IMR-90 (cell line): ENCODE data around the gene ST8SIA2. TPM values are rescaled to one million over a fixed set of nuclear protein-coding genes. Genes with fewer than 3 reads are reported as not detected.

Experiments used
- ATAC-seq: fragments of 200-7000 bp; cut with Tn5 transposase; 2 replicates; pipeline ENCODE4 v1.9.1; 2020; ENCODE audit warnings: low read depth, mild to moderate bottlenecking, moderate library complexity
- BruUV-seq: library from RNA; stranded (reverse); fragments of 400-500 nt; replicated peaks from 2 replicates; lab custom pipeline; 2021; lab: Mats Ljungman, UMichigan
- CTCF ChIA-PET: fragments of 300-600 bp; formaldehyde crosslinking; extraction: SDS; loops from one replicate; lab custom pipeline; 2021; ENCODE audit warnings: antibody characterized with exemption; lab: Yijun Ruan, JAX
- POLR2A ChIA-PET: fragments of 300-600 bp; sonication (Branson Sonifier 250); formaldehyde crosslinking; loops from one replicate; lab custom pipeline; 2022; ENCODE audit warnings: antibody characterized with exemption; ENCODE audit not compliant: unreplicated experiment; lab: Charles Lee
- DNase-seq: peaks from one replicate; pipeline ENCODE4 v3.0.0; 2013
- H2AFZ ChIP-seq: replicated peaks from 2 replicates; pipeline ENCODE3; 2013; ENCODE audit warnings: low read length, mild to moderate bottlenecking; ENCODE audit not compliant: poor library complexity
- H2AK5ac ChIP-seq: 2 replicates; pipeline ENCODE4 v1.6.1; 2013; ENCODE audit warnings: low read depth, low read length, inconsistent platforms
- H2AK9ac ChIP-seq: replicated peaks from 2 replicates; pipeline ENCODE3; 2013; ENCODE audit warnings: mild to moderate bottlenecking, low read depth, low read length, moderate library complexity; ENCODE audit not compliant: poor library complexity
- H2BK120ac ChIP-seq: 2 replicates; pipeline ENCODE4 v1.6.1; 2013; ENCODE audit warnings: low read depth, low read length, inconsistent platforms
- H2BK15ac ChIP-seq: 3 replicates; pipeline ENCODE4 v1.6.1; 2013; ENCODE audit warnings: low read depth, low read length, inconsistent platforms
- H2BK20ac ChIP-seq: 2 replicates; pipeline ENCODE4 v1.6.1; 2013; ENCODE audit warnings: low read depth, mild to moderate bottlenecking, inconsistent platforms, low read length, moderate library complexity
- H2BK5ac ChIP-seq: 2 replicates; pipeline ENCODE4 v1.6.1; 2013; ENCODE audit warnings: mild to moderate bottlenecking, low read depth, low read length, inconsistent platforms; ENCODE audit not compliant: poor library complexity, severe bottlenecking
- H3K14ac ChIP-seq: replicated peaks from 2 replicates; pipeline ENCODE4 v1.6.1; 2013; ENCODE audit warnings: low read depth, low read length, inconsistent platforms
- H3K18ac ChIP-seq: 2 replicates; pipeline ENCODE4 v1.6.1; 2013; ENCODE audit warnings: low read depth, low read length, control low read depth
- H3K23ac ChIP-seq: 2 replicates; pipeline ENCODE4 v1.6.1; 2013; ENCODE audit warnings: low read depth, low read length, inconsistent platforms
- H3K27ac ChIP-seq: 2 replicates; pipeline ENCODE4 v1.5.1; 2013; ENCODE audit warnings: mild to moderate bottlenecking, control low read depth, low read length; ENCODE audit not compliant: insufficient read depth
- H3K27me3 ChIP-seq: 2 replicates; pipeline ENCODE4 v1.6.1; 2013; ENCODE audit warnings: low read length; ENCODE audit not compliant: control insufficient read depth, insufficient read depth
- H3K36me3 ChIP-seq: 2 replicates; pipeline ENCODE4 v1.6.1; 2013; ENCODE audit warnings: low read length, mixed read lengths; ENCODE audit not compliant: control insufficient read depth, insufficient read depth
- H3K4ac ChIP-seq: 2 replicates; pipeline ENCODE4 v1.6.1; 2013; ENCODE audit warnings: low read depth, low read length, inconsistent platforms
- H3K4me1 ChIP-seq: 2 replicates; pipeline ENCODE4 v1.6.1; 2013; ENCODE audit warnings: low read length, mixed read lengths; ENCODE audit not compliant: control insufficient read depth, insufficient read depth
- H3K4me2 ChIP-seq: 2 replicates; pipeline ENCODE4 v1.6.1; 2013; ENCODE audit warnings: low read depth, mild to moderate bottlenecking, control low read depth, low read length, moderate library complexity
- H3K4me3 ChIP-seq: 2 replicates; pipeline ENCODE4 v1.5.1; 2013; ENCODE audit warnings: low read depth, mild to moderate bottlenecking, control low read depth, low read length, moderate library complexity; ENCODE audit not compliant: insufficient read depth
- H3K56ac ChIP-seq: 2 replicates; pipeline ENCODE4 v1.6.1; 2013; ENCODE audit warnings: low read length, inconsistent platforms; ENCODE audit not compliant: insufficient read depth; ENCODE audit errors: extremely low read depth
- H3K79me1 ChIP-seq, 2 experiments: 2 replicates each; pipeline ENCODE4 v1.6.1; 2013; ENCODE audit warnings: low read length in 2 of 2, inconsistent platforms in 1 of 2, low read depth in 1 of 2
- H3K9ac ChIP-seq: 2 replicates; pipeline ENCODE4 v1.6.1; 2013; ENCODE audit warnings: low read depth, low read length, control low read depth
- H3K9me1 ChIP-seq: 2 replicates; pipeline ENCODE4 v1.6.1; 2013; ENCODE audit warnings: low read length, inconsistent platforms; ENCODE audit not compliant: insufficient read depth
- H3K9me3 ChIP-seq: 2 replicates; pipeline ENCODE4 v1.6.1; 2013; ENCODE audit warnings: low read length; ENCODE audit not compliant: control insufficient read depth, insufficient read depth
- H4K20me1 ChIP-seq: 2 replicates; pipeline ENCODE4 v1.6.1; 2013; ENCODE audit warnings: low read length, inconsistent platforms; ENCODE audit not compliant: insufficient read depth
- H4K5ac ChIP-seq: 2 replicates; pipeline ENCODE4 v1.6.1; 2013; ENCODE audit warnings: mild to moderate bottlenecking, low read depth, low read length, control low read depth
- H4K8ac ChIP-seq, 2 experiments: 2 replicates each; pipeline ENCODE4 v1.6.1; 2013; ENCODE audit warnings: low read depth in 2 of 2, low read length in 2 of 2, control low read depth in 1 of 2, inconsistent platforms in 1 of 2
- H4K91ac ChIP-seq: 2 replicates; pipeline ENCODE4 v1.6.1; 2013; ENCODE audit warnings: low read depth, low read length, inconsistent platforms; ENCODE audit not compliant: insufficient read depth
- BHLHE40 ChIP-seq: fragments of 150-350 bp; IDR thresholded peaks from 2 replicates; pipeline ENCODE4 v1.6.1; 2016; ENCODE audit warnings: mild to moderate bottlenecking, low read depth, low read length
- CEBPB ChIP-seq: IDR thresholded peaks from 2 replicates; pipeline ENCODE4 v1.6.1; 2012; ENCODE audit warnings: low read depth, low read length, improper control_type of control experiment
- CHD1 ChIP-seq: IDR thresholded peaks from 2 replicates; pipeline ENCODE4 v1.6.1; 2012; ENCODE audit warnings: low read depth, low read length, improper control_type of control experiment
- FOS ChIP-seq: fragments of 150-350 bp; IDR thresholded peaks from 2 replicates; pipeline ENCODE4 v1.6.1; 2016; ENCODE audit warnings: low read depth, low read length
- MAFK ChIP-seq: IDR thresholded peaks from 2 replicates; pipeline ENCODE4 v1.6.1; 2012; ENCODE audit warnings: low read depth, low read length, improper control_type of control experiment
- MAZ ChIP-seq: IDR thresholded peaks from 2 replicates; pipeline ENCODE4 v1.6.1; 2012; ENCODE audit warnings: low read depth, mild to moderate bottlenecking, low read length, improper control_type of control experiment, moderate library complexity, borderline replicate concordance
- MXI1 ChIP-seq: IDR thresholded peaks from 2 replicates; pipeline ENCODE4 v1.6.1; 2012; ENCODE audit warnings: low read depth, mild to moderate bottlenecking, low read length, moderate library complexity, borderline replicate concordance
- NFE2L2 ChIP-seq: fragments of 150-350 bp; IDR thresholded peaks from 2 replicates; pipeline ENCODE4 v1.6.1; 2016; ENCODE audit warnings: low read depth, mild to moderate bottlenecking, low read length
- POLR2A ChIP-seq: IDR thresholded peaks from 2 replicates; pipeline ENCODE4 v1.6.1; 2012; ENCODE audit warnings: mild to moderate bottlenecking, low read depth, low read length
- RAD21 ChIP-seq: IDR thresholded peaks from 2 replicates; pipeline ENCODE4 v1.6.1; 2012; ENCODE audit warnings: low read length, improper control_type of control experiment
- RFX5 ChIP-seq: IDR thresholded peaks from 2 replicates; pipeline ENCODE4 v1.8.0; 2012; ENCODE audit warnings: low read depth, mild to moderate bottlenecking, low read length, moderate library complexity
- SMC3 ChIP-seq: fragments of 150-350 bp; IDR thresholded peaks from 2 replicates; pipeline ENCODE4 v1.6.1; 2016; ENCODE audit warnings: low read depth, mild to moderate bottlenecking, antibody characterized with exemption, low read length, moderate library complexity
- WGBS, 2 experiments: methylation state at CpG; one replicate each; pipeline versions ENCODE4 v1.1.5 to v1.1.7; 2013; ENCODE audit warnings: missing lambda C conversion rate in 2 of 2; ENCODE audit not compliant: insufficient read length in 1 of 2; ENCODE audit errors: extremely low coverage in 2 of 2; 5-methylcytosine and 5-hydroxymethylcytosine counted together
- dilution Hi-C: fragments of 300-500 bp; cut with HindIII; formaldehyde crosslinking; loops from one replicate; pipeline ENCODE4 v1.14.3; 2018; ENCODE audit warnings: low sequenced_read_pairs; ENCODE audit not compliant: unreplicated experiment
- in situ Hi-C: fragments of 300-500 bp; cut with MboI; formaldehyde crosslinking; loops from 3 replicates; pipeline ENCODE4 v1.14.3; 2019; ENCODE audit warnings: low sequenced_read_pairs, inconsistent platforms, mixed read lengths
- intact Hi-C: fragments of 100-400 bp; cut with micrococcal nuclease; formaldehyde crosslinking; loops from 2 replicates; pipeline ENCODE4 v1.10.0; 2022
- polyA plus RNA-seq, 3 experiments: library from polyadenylated mRNA; depleted of rRNA; stranded (reverse); fragments of >200 nt; gene quantifications; 2 replicates each; pipeline ENCODE4 v1.2.3, GENCODE V29; 2012; ENCODE audit warnings: low replicate concordance in 1 of 3
- total RNA-seq: library from RNA; depleted of rRNA; stranded (reverse); fragments of >200 nt; gene quantifications from 2 replicates; pipeline ENCODE4 v1.2.3, GENCODE V29; 2012
- TF ChIP-seq, protein P1 (sequence below): conservative IDR thresholded peaks from 2 replicates; pipeline ENCODE4 v1.5.1; 2012; ENCODE audit warnings: mild to moderate bottlenecking, low read depth, low read length, improper control_type of control experiment
- TF ChIP-seq, protein P2 (sequence below): fragments of 150-350 bp; IDR thresholded peaks from 2 replicates; pipeline ENCODE4 v1.6.1; 2016; ENCODE audit warnings: low read depth, mild to moderate bottlenecking, low read length, moderate library complexity, borderline replicate concordance
- TF ChIP-seq, protein P3 (sequence below): fragments of 150-350 bp; IDR thresholded peaks from 2 replicates; pipeline ENCODE4 v1.6.1; 2017; ENCODE audit warnings: mild to moderate bottlenecking, antibody characterized with exemption, low read length, low read depth

The ST8SIA2 gene
- total and polyA plus RNA-seq, 2 of the 4 experiments (the other 2 are of a cell fraction) = not detected

DNA sequence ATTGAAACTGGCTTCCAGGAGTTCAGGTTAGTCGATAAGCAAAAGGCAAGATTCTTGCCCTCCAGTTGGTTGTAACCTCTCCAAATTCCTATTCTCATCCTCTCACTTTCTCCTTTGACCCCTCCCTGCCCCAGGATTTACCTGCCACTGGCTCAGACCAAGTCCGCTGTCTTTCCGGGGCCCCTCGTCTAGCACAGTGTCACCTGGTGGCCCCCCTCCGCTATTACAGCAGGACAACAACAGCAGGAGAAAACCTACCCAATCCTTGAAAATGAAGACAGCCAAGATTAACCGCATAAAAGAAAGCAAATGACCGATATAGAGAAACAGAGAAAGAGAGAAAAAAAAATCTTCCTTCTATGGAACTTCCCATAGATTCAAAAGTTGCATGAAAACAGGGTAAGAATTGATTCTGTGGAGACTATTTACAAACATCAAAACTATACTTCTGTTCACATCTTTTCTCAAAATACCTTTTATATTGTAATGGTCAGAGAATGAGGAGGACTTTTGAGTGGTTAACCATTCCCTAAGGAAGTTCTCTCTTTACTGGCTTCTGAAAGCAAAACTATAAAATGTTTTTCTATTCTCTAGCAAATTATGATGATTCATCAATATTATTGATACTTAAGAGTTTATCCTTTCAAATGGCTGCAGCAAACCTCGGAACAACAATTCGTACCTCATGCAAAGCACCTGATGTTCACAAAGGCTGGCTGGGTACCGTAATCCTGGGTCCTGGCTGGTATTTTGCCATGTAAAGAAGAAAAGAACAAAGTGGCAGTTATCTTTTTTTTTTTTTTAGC, 10.0 kb upstream of the ST8SIA2 start:
- Histone ChIP-seq H3K79me1 (no peaks in the 10 kb centered on the region), H4K5ac (no peak overlapping the region), H3K9me1 (no peaks in the 10 kb centered on the region), H4K91ac (no peak overlapping the region), H3K56ac (no peak overlapping the region), H2AK5ac (no peak overlapping the region), H3K27me3 (no peaks in the 10 kb centered on the region), H4K20me1 (no peaks in the 10 kb centered on the region), H3K4me1 (no peaks in the 10 kb centered on the region), H3K27ac (no peak overlapping the region), H3K4ac (no peak overlapping the region), H2BK120ac (no peak overlapping the region), H3K14ac (no peak overlapping the region), H3K23ac (no peak overlapping the region), H2BK20ac (no peak overlapping the region), H3K36me3 (no peaks in the 10 kb centered on the region), H3K9ac (no peak overlapping the region), H3K4me3 (no peak overlapping the region), H3K9me3 (no peaks in the 10 kb centered on the region), H3K4me2 (no peak overlapping the region), H4K8ac (no peak overlapping the region), H2BK15ac (no peak overlapping the region), H2BK5ac (no peak overlapping the region), H2AFZ (no peak overlapping the region), H2AK9ac (no peak overlapping the region), H3K18ac (no peak overlapping the region)
- POLR2A ChIA-PET = no interaction called here
- DNase-seq = peak; percentile 3
- TF ChIP-seq NFE2L2 (no peak), BHLHE40 (no peak), MAFK (peak; percentile 90), FOS (no peak), RAD21 (peak; percentile 32), MXI1 (no peak), MAZ (no peak), POLR2A (no peak), CEBPB (no peak), SMC3 (peak; percentile 40), CHD1 (no peak), RFX5 (no peak)
- TF ChIP-seq, protein P1, sequence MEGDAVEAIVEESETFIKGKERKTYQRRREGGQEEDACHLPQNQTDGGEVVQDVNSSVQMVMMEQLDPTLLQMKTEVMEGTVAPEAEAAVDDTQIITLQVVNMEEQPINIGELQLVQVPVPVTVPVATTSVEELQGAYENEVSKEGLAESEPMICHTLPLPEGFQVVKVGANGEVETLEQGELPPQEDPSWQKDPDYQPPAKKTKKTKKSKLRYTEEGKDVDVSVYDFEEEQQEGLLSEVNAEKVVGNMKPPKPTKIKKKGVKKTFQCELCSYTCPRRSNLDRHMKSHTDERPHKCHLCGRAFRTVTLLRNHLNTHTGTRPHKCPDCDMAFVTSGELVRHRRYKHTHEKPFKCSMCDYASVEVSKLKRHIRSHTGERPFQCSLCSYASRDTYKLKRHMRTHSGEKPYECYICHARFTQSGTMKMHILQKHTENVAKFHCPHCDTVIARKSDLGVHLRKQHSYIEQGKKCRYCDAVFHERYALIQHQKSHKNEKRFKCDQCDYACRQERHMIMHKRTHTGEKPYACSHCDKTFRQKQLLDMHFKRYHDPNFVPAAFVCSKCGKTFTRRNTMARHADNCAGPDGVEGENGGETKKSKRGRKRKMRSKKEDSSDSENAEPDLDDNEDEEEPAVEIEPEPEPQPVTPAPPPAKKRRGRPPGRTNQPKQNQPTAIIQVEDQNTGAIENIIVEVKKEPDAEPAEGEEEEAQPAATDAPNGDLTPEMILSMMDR = peak; percentile 44
- TF ChIP-seq, protein P2, sequence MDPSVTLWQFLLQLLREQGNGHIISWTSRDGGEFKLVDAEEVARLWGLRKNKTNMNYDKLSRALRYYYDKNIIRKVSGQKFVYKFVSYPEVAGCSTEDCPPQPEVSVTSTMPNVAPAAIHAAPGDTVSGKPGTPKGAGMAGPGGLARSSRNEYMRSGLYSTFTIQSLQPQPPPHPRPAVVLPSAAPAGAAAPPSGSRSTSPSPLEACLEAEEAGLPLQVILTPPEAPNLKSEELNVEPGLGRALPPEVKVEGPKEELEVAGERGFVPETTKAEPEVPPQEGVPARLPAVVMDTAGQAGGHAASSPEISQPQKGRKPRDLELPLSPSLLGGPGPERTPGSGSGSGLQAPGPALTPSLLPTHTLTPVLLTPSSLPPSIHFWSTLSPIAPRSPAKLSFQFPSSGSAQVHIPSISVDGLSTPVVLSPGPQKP = no peak
- TF ChIP-seq, protein P3, sequence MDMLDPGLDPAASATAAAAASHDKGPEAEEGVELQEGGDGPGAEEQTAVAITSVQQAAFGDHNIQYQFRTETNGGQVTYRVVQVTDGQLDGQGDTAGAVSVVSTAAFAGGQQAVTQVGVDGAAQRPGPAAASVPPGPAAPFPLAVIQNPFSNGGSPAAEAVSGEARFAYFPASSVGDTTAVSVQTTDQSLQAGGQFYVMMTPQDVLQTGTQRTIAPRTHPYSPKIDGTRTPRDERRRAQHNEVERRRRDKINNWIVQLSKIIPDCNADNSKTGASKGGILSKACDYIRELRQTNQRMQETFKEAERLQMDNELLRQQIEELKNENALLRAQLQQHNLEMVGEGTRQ = no peak
- no peak for ATAC-seq
- CTCF ChIA-PET = no interaction called here
- in situ Hi-C loops (no loop called here), intact Hi-C loops (loop anchor here (1.0 kb wide), 1 partner anchor 286 kb away; no protein-coding TSS in a partner anchor), dilution Hi-C loops (no loop called here)
- WGBS, 2 experiments = 80% methylated on average over 1 of the region's 10 CpGs; no CpG with 5 or more reads in 1 of the 2 experiments
- no TSS peak for BruUV-seq
